ENCODE measurements around the gene EZH1.
"Not testable (repeated sequence)": the region's sequence is repeated elsewhere in the genome, so short reads cannot be mapped to it uniquely, and the experiment has no call there.

Gene EZH1

DNA sequence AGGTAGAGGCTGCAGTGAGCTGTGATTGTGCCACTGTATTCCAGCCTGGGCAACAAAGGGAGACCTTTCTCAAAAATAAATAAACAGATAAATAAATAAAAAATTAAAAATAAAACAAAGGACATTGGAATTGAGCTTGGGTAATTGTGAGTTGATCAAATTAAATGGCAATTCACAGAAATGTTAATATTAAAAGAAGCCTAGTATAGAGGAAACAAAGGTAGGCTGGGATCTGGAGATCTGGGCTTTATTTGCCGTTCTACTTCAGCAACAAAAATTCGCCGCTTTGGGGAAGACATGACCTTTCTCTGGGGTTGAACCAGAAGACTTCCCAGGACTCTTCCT is 28.1 kb upstream of the EZH1 start:
- no peak for DNase-seq (ENCODE audit: low spot score)

DNA sequence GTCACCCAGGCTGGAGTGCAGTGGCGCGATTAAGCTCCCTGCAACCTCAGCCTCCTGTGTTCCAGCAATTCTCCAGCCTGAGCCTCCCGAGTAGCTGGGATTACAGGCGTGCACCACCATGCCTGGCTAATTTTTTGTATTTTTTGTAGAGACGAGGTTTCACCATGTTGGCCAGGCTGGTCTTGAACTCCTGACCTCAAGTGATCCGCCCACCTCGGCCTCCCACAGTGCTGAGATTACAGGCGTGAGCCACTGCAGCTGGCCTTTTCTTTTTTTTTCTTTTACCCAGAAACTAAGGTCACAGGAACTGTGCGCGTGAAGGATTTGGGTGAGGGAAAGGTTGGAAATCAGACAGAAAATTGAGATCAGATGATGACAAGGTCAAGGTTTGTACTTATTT is 25.1 kb upstream of the EZH1 start:
- DNase-seq (ENCODE audit: low spot score), result not testable (repeated sequence)

DNA sequence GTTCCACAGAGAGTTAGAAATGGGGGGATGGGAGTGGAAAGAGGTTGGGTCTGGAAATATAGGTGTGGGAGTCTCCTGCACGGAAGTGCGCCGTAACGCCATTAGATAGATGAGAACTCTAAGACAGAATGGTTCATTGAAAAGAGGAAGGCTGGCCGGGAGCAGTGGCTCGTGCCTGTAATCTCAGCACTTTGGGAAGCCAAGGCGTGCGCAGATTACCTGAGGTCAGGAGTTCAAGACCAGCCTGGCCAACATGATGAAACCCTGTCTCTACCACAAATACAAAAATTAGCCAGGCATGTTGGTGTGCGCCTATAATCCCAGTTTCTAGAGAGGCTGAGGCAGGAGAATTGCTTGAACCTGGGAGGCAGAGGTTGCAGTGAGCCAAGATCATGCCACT is 23.2 kb upstream of the EZH1 start:
- DNase-seq (ENCODE audit: low spot score), result not testable (repeated sequence)

DNA sequence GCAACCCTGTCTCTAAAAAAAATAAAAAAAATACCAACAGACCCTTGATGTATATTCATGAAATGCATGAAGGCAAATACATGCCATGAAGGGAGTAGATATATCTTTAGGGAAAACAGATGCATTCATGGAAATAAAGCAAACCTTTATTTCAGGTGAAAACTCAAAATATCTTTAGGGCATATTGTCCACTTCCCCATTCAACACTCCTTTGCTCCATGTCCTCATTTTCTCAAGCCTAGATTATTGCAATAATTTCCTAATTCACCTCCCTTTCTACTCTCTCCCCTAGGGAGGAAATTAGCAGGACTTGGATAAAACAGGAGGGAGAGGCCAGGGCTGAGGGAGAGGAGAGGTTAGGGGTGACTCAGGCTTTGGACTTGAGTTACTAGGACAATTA is 22.7 kb upstream of the EZH1 start:
- DNase-seq (ENCODE audit: low spot score), result no peak

DNA sequence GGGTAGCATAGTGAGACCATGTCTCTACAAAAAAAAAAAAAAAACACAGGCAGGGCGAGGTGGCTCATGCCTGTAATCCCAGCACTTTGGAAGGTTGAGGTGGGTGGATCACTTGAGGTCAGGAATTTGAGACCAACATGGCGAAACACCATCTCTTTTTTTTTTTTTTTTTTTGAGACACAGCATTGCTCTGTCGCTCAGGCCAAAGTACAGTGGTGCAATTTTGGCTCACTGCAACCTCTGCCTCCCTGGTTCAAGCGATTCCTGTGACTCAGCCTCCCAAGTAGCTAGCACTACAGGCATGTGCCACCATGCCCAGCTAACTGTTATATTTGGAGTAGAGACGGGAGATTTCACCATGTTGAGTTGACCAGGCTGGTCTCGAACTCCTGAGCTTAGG is 21.3 kb upstream of the EZH1 start:
- DNase-seq (ENCODE audit: low spot score), result no peak

DNA sequence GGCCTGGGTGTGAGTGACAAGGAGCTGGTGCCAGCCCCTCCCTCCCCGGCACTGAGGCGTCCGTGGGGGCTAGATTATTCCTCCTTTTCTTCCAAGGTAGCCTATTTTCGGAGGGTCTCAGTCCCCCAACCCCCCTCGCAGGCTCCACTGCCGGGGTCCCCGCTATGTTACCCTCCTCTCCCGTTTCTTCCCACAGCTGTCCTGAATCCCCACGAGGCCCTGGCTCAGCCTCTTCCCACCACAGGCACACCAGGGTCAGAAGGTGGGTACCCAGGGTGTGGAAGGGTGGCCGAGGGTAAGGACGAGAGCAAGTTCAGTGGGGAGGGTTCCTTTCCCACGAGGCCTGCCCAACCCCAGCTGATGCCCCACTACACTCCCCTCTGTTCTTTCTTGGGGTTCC is 16.8 kb upstream of the EZH1 start:
- no peak for DNase-seq (ENCODE audit: low spot score)

DNA sequence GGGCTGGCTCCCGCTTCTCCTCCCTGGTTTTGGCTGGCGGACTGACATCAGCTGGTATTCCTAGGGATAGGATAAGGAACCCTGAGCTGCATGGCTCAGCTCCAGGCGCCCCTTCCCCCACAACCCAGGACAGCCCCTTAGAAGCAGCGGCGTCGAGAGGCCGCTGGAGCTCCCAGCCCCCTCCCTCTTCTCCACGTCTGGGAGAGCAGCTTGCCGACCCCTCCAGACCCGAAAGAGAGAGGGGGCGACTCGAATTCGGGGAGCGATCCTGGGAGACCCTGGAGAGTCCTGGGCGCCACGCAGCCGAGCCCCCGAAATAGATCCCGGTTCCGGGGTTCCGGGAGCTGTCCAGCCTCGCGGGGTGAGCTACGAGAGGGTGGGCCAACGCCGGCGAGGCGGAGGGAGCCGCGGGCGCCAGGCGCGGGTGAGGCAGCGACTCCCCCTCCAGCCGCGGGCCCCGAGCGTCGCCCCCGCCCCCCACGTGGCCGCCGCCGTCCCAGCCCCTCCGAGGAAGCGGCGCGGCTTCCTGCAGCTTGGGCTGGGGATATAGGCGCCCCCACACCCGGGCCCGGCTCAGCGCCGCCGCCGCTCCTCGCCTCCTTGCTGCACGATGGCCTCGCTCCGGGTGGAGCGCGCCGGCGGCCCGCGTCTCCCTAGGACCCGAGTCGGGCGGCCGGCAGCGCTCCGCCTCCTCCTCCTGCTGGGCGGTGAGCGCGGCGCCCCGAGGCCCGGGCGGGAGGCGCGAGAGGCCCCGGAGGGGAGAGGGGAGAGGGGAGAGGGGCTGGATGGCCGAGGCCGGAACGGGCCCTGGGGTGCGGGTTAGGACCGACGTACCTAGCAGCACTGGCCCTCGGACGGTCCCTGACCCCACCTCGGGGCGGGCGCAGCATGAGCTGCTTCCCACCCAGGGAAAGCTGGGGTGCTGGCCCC is 16.1 kb upstream of the EZH1 start, which contains the start of gene RAMP2:
TSS of gene RAMP2 (plus strand) at position 576 of the 930 bp plus-strand sequence. CDS start at position 611, 35 bp downstream.
- DNase-seq (ENCODE audit: low spot score), result no peak

DNA sequence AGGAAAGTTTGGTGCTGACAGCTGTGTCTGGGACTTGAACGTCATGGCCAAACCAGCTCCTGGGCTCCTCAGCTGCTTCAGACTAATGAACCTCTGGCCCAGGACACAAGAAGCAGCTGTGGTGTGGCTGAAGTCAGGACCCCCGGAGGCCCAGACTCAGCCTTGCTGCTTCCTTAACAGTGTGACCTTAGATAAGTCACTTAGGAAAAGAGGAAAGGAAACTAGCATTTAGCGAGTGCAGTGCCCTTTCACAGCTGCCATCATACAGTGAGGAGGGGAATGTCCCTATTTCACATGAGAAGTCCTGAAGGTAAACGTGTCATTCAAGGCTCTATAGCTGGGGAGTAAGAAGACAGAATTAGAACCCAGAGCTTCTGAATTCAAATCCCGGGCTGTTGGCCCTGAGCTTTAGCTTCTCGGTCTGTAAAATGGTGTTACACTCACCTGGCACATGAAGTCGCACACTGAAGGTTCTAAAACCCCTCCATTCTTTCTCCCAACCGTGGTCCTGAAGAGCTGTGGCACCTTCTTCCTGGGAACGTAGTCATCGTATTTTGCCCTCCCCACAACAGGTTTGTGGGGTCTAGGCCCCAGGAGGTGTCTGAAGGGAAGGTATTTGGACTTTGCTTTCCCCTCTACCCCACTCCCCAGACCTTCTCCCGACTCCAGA is 15.3 kb upstream of the EZH1 start:
- no peak for DNase-seq (ENCODE audit: low spot score)

DNA sequence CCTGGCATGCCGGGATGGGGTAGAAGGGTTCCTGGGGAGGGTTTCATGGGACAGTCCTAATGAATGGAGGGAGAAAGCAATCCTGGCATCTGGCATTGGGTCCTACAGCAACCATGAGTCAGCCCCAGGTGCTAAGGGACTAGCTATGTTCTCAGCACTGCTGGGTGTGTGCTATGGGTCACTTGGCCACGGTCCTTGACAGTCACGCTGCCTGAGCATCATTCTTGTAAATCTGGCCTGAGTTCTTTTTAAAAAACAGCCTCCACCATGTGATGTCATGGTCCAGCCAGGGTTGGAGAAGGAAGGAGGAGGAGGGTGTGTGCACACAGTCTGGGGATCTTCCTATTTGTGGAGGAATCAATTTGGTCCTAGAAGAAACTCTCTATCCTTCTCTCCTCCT is 9.9 kb upstream of the EZH1 start:
- no peak for DNase-seq (ENCODE audit: low spot score)

DNA sequence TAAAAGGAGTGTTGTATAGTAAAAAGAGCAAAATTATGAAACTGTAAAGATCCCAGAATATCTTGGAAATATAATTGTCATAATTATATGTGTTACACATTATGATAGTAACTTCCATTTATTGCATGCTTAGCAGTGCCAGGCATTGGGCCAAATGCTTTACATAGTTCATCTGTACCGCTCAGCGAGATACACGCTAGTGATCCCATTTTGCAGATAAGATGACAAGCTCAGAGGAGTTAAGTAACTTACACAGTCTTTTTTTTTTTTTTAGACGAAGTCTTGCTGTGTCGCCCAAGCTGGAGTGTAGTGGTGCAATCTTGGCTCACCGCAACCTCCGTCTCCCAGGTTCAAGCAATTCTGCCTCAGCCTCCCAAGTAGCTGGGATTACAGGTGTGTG is 6.8 kb upstream of the EZH1 start:
- no peak for DNase-seq (ENCODE audit: low spot score)

DNA sequence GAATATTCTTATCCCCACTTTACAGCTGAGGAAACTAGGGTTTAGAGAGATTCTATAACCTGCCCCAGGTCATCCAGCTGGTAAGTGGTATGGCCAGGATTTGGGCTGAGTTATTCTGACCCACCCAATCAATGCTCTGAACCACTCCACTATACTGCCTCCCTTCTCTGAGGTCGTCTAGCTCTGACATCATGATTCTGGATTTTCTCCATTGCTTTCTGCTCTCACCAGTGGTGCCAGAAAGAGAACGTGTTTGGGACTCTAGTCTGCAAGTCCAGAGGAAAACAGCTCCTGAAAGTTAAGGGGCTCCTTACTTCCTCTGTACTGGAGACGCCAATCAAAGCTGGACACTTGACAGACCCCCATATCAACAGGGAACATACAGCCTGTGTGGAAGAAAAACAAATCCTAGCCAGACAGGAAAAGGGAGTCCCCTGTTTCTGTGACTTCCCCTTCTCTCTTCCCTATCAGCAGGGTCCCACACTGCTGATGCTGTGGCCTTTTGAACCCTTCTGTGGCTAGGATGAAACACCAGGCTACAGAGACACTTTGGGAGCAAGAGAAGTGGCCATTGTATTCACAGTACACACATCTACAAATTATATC is 6.0 kb upstream of the EZH1 start:
- DNase-seq (ENCODE audit: low spot score), result no peak

DNA sequence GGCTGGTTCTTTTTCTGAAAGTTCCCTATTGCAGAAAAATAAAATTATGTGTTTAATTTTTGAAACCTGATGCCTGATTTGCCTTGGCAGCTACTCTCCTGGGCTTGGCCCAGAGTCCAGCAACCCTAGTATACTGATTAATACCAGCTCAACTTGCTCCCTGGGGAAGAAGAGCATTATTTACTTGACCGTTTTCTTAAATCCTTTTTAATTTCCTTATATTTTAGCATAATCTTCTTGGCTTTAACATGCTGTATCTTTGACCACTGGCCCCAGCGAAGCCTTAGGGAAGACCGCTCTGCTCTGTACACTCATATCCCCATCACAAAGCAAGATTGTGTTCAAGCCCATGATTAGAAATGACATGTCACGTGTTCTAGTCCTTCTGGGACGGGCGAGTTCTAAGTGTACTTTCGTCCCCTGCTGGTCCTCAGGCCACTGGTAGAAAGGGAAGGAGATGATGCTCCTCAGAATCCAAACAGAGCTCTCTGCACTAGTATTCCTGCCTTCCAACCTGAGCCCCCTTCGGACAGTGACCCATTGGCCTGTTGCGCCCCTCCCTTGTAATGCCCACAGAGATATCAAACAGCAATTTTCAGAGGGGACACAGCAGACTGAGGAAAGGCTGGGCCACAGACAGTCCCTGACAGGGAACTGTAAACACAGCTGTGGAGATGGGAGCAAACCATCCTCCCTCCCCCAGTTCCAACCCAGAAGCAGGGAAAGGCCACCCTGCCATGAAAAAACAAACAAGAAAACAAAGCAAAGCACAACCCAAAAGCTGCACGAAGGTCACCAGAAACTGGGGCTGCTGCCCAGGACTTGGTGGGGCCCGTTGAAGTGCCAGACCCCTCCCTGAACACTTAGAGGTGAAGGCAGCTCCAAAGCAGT is 4.3 kb upstream of the EZH1 start:
- DNase-seq (ENCODE audit: low spot score), result no peak

DNA sequence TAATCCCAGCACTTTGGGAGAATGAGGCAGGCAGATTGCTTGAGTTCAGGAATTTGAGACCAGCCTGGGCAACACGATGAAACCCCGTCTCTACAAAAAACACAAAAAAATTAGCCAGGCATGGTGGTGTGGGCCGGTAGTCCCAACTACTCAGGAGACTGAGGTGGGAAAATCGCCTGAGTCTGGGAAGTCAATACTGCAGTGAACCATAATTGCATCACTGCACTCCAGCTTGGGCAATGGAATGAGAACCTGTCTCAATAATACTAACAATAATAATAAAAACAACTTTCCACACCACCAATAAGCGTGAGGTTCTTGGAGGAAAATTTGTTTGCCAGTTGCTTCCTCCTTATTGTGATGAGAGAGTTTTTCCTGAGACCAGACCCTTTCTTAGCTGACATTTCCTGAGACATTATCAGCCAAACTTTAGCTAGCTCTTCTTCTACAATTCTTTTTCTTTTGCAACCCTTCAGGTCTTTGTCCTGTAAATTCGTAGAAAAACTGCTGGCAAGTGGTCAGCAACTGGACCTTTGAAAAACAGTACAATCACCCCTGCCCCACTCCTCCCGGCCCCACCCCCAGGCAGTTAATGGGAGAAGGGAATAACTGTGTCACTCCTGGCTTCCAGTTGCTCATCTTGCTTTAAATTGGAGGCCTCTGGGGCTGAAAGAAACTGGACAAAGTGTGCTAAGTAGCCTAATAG is 3.5 kb upstream of the EZH1 start:
- no peak for DNase-seq (ENCODE audit: low spot score)

DNA sequence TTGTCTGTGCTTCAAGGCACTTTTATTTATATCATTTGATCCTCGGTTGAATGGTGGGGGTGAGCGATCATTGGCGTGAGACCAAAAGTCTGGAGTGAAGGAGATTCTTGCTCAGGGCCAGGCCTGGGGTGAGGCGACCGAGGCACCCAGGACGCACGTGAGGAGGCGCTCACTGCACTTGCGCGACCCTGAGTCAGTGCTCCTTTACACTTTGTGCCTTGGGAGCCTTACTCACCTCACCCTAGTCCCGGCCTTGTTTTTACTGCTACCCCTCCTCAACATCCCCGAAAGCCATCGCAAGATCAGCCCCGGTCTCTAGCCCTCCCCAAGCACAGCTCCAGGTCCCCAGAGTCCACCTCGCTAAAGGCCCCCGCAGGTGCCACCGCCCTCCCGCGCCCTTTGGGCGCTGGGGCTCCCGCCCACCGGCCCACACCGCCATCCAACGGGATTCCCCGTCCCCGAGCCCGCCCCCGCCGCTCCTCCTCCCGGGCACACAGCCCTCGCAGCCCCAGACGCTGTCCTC is 496 bp downstream of the EZH1 start:
- peak; percentile 77 for DNase-seq (ENCODE audit: low spot score)

DNA sequence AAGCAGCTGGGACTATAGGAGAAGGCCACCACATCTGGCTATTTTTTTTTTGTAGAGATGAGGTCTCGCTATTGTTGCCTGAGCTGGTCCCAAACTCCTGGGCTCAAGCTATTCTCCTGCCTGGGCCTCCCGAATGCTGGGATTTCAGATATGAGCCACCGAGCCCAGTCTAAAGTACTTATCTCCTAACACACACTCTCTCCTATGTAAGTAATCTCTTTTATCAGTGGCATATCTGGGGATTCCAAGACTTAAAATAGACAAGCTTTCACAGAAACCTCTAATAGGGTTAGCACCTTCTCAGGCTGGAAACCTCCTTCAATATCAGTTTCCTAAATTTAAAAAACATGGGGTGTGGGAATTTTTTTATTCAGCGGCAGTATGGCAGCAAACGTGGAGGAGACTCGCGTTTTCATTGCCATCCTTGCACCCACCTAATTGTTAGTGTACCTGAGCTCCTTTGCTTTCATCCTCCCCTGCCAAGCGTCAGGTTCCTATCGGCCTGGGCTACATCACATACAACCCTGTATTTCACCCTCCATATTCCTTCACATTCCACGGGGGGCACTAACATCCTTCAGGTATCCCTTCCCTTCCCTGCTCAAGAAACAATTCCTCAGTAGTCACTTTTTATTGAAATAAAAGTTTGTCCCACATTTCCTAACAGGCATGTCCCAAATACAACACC is 1.1 kb downstream of the EZH1 start:
- peak; percentile 29 for DNase-seq (ENCODE audit: low spot score)

DNA sequence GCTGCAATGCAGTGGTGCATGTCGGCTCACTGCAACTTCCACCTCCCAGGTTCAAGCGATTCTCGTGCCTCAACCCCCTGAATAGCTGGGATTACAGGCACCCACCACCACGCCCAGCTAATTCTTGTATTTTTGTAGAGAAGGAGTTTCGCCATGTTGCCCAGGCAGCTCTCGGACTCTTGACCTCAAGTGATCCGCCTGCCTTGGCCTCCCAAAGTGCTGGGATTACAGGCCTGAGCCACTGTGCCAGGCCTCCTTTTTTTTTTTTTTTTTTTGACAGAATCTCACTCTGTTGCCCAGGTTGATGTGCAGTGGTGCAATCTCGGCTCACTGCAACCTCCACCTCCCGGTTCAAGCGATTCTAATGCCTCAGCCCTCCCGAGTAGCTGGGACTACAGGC is 1.9 kb downstream of the EZH1 start:
- DNase-seq (ENCODE audit: low spot score), result not testable (repeated sequence)

DNA sequence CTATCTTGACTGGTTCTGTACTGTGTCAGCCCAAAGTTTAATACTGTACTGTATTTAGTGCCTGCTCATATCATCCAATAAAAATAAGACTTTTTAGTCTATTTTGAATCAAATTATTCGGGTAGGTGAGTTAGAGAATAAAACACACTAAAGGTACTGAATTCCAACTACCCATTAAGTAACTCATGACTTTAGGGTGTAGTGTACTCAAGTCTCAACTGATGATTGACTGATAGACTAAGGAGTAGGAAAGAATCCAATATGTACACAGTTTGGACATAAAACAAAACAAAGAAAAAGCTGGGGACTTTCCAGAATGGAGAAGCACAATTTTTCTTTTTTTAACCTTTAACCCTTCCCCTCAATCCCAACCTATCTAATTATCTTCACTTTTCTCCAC is 4.1 kb downstream of the EZH1 start:
- no peak for DNase-seq (ENCODE audit: low spot score)

DNA sequence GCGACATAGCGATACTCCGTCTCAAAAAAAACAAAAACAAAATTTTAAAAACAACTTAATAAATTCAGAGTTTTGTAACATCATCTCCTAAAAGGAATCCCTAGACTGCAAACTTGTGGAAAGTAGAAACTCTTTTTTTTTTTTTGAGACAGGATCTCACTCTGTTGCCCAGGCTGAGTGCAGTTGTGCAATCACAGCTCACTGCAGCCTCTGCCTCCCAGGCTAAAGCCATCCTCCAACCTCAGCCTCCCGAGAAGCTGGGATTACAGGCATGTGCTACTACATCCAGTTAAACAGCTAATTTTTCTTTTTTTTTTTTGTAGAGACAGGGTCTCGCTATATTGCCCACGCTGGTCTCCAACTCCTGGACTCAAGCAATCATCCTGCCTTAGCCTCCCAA is 19.7 kb downstream of the EZH1 start:
- no peak for DNase-seq (ENCODE audit: low spot score)

DNA sequence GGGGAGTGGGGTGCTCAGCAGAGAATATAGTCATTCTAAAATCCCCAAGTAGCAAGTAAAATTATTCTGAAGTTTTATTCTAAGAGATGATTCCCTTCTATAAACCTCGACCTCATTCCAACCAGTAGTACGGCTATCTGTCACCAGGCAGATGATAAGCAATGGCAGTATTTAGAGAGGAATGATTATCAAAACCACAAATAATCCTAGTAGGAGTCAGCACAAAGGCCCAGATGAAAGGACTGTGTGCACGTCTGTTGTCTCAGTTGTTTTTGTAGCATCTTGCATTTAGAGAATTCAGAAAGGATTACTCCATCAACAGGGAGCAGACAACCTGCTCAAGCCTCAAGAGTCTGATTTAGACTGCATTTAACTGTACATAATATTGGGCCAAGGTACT is 21.2 kb downstream of the EZH1 start:
- no peak for DNase-seq (ENCODE audit: low spot score)

DNA sequence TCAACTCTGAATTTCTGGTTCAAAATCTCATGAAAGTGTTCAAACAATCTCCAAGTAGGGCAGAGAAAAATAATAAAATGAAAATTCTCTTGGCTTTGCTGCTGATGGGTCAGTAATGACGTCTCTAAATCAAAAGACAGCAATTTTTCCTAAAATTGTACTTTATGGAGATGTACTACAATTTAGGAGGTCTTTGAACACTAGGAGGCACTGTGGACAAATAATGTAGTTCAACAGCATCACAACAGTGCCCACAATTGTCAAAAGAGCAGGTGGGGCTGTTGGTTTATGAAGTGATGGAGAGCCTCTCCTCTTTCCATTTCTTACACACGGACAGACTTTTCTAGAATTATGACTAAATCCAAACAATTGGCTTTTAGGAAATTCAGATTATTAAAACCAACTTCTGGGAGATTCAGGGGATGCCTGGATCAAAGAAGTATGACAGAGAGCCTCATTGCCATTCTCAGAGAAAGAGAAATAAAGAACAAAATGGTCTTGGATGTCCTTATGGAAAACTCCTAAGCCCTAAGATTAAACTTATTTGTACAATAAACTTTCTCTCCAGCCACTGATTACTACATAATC is 23.8 kb downstream of the EZH1 start:
- peak; percentile 56 for DNase-seq (ENCODE audit: low spot score)
